T-helper 2 cell treated with Interferon-gamma antibody and Interleukin-4, amounts not matched to agents 5 μg/mL and 100 μg/mL, for 36 hours (primary cell): ENCODE results near the gene ACTA2.
"Not testable (repeated sequence)": the region's sequence is repeated elsewhere in the genome, so short reads cannot be mapped to it uniquely, and the experiment has no call there.

Experiments used
- DNase-seq: peaks from one replicate; pipeline ENCODE4 v3.0.0; 2021; ENCODE audit warnings: low spot score
- H3K27ac Mint-ChIP-seq: one replicate; pipeline ENCODE4 v1.8.0; 2021; ENCODE audit warnings: mild to moderate bottlenecking, mixed read lengths
- H3K27me3 Mint-ChIP-seq: one replicate; pipeline ENCODE4 v1.8.0; 2021; ENCODE audit warnings: low read depth, mixed read lengths
- H3K36me3 Mint-ChIP-seq: one replicate; pipeline ENCODE4 v1.8.0; 2021; ENCODE audit warnings: low read depth, mixed read lengths
- H3K4me1 Mint-ChIP-seq: one replicate; pipeline ENCODE4 v1.8.0; 2021; ENCODE audit warnings: low read depth, mixed read lengths
- H3K4me3 Mint-ChIP-seq: one replicate; pipeline ENCODE4 v1.8.0; 2022; ENCODE audit warnings: mild to moderate bottlenecking, moderate library complexity, mixed read lengths
- H3K9me3 Mint-ChIP-seq: one replicate; pipeline ENCODE4 v1.8.0; 2021; ENCODE audit warnings: mixed read lengths

Gene ACTA2

GRCh38 chr10:88932539-88933256 is 19.9 kb downstream of the ACTA2 start:
- H3K9me3 Mint-ChIP-seq = no peaks in the 10 kb centered on the region
- H3K27me3 Mint-ChIP-seq = no peaks in the 10 kb centered on the region
- peaks cover 19% of the 10 kb centered on the region for H3K4me1 Mint-ChIP-seq
- peak; percentile 35 for DNase-seq
- peak overlapping the region; percentile 0 for H3K27ac Mint-ChIP-seq
- H3K36me3 Mint-ChIP-seq = peaks cover 27% of the 10 kb centered on the region
- no peak overlapping the region for H3K4me3 Mint-ChIP-seq

GRCh38 chr10:88932029-88932428 is 20.5 kb downstream of the ACTA2 start:
- H3K27me3 Mint-ChIP-seq, H3K27ac Mint-ChIP-seq, DNase-seq, H3K4me3 Mint-ChIP-seq, H3K9me3 Mint-ChIP-seq: not testable (repeated sequence)
- Mint-ChIP-seq H3K4me1 (peaks cover 19% of the 10 kb centered on the region), H3K36me3 (peaks cover 33% of the 10 kb centered on the region)

GRCh38 chr10:88931548-88931947 is 21.0 kb downstream of the ACTA2 start:
- Mint-ChIP-seq H3K9me3 (no peaks in the 10 kb centered on the region), H3K27me3 (no peaks in the 10 kb centered on the region), H3K27ac (no peak overlapping the region), H3K4me3 (no peak overlapping the region), H3K4me1 (peaks cover 16% of the 10 kb centered on the region), H3K36me3 (peaks cover 36% of the 10 kb centered on the region)
- DNase-seq = no peak

GRCh38 chr10:88928254-88928653 is 24.3 kb downstream of the ACTA2 start:
- no peak for DNase-seq
- Mint-ChIP-seq H3K4me1 (peaks cover 6% of the 10 kb centered on the region), H3K9me3 (no peaks in the 10 kb centered on the region), H3K27ac (no peak overlapping the region), H3K4me3 (no peak overlapping the region), H3K27me3 (no peaks in the 10 kb centered on the region), H3K36me3 (peaks cover 47% of the 10 kb centered on the region)

- no peaks in the 10 kb centered on the region for H3K27me3 Mint-ChIP-seq
- H3K4me3 Mint-ChIP-seq = no peak overlapping the region
- no peak overlapping the region for H3K27ac Mint-ChIP-seq
- H3K9me3 Mint-ChIP-seq = no peaks in the 10 kb centered on the region
- H3K36me3 Mint-ChIP-seq = peaks cover 46% of the 10 kb centered on the region
- H3K4me1 Mint-ChIP-seq = peaks cover 3% of the 10 kb centered on the region
- no peak for DNase-seq
Measured at GRCh38 chr10:88927416-88927690, 25.2 kb downstream of the ACTA2 start.

- Mint-ChIP-seq H3K4me1 (peaks cover 2% of the 10 kb centered on the region), H3K4me3 (no peak overlapping the region), H3K27ac (no peak overlapping the region), H3K36me3 (peaks cover 51% of the 10 kb centered on the region), H3K27me3 (no peaks in the 10 kb centered on the region), H3K9me3 (no peaks in the 10 kb centered on the region)
- no peak for DNase-seq
Measured at GRCh38 chr10:88926566-88927415, 25.8 kb downstream of the ACTA2 start.

- DNase-seq = no peak
- Mint-ChIP-seq H3K4me1 (peaks cover 4% of the 10 kb centered on the region), H3K4me3 (no peak overlapping the region), H3K9me3 (no peaks in the 10 kb centered on the region), H3K36me3 (peaks cover 57% of the 10 kb centered on the region), H3K27ac (no peak overlapping the region), H3K27me3 (no peaks in the 10 kb centered on the region)
Measured at GRCh38 chr10:88923520-88923919, 29.1 kb downstream of the ACTA2 start.

GRCh38 chr10:88922041-88922440 is 30.5 kb downstream of the ACTA2 start:
- Mint-ChIP-seq H3K36me3 (peaks cover 58% of the 10 kb centered on the region), H3K4me1 (peaks cover 4% of the 10 kb centered on the region), H3K4me3 (no peak overlapping the region), H3K9me3 (no peaks in the 10 kb centered on the region), H3K27me3 (no peaks in the 10 kb centered on the region), H3K27ac (no peak overlapping the region)
- DNase-seq = no peak

GRCh38 chr10:88920986-88921593 is 31.5 kb downstream of the ACTA2 start:
- H3K4me3 Mint-ChIP-seq = no peak overlapping the region
- H3K27ac Mint-ChIP-seq = no peak overlapping the region
- H3K4me1 Mint-ChIP-seq = peaks cover 8% of the 10 kb centered on the region
- no peaks in the 10 kb centered on the region for H3K9me3 Mint-ChIP-seq
- no peaks in the 10 kb centered on the region for H3K27me3 Mint-ChIP-seq
- DNase-seq = no peak
- peaks cover 53% of the 10 kb centered on the region for H3K36me3 Mint-ChIP-seq

- no peaks in the 10 kb centered on the region for H3K9me3 Mint-ChIP-seq
- no peak overlapping the region for H3K27ac Mint-ChIP-seq
- H3K4me1 Mint-ChIP-seq = peaks cover 15% of the 10 kb centered on the region
- DNase-seq = no peak
- H3K36me3 Mint-ChIP-seq = peaks cover 58% of the 10 kb centered on the region
- no peak overlapping the region for H3K4me3 Mint-ChIP-seq
- no peaks in the 10 kb centered on the region for H3K27me3 Mint-ChIP-seq
Measured at GRCh38 chr10:88920198-88920597, 32.4 kb downstream of the ACTA2 start.

- Mint-ChIP-seq H3K4me3 (no peak overlapping the region), H3K36me3 (peaks cover 53% of the 10 kb centered on the region), H3K27me3 (no peaks in the 10 kb centered on the region), H3K4me1 (peaks cover 15% of the 10 kb centered on the region), H3K9me3 (no peaks in the 10 kb centered on the region), H3K27ac (no peak overlapping the region)
- no peak for DNase-seq
Measured at GRCh38 chr10:88919041-88919440, 33.5 kb downstream of the ACTA2 start.

GRCh38 chr10:88918191-88918905 is 34.2 kb downstream of the ACTA2 start:
- no peak for DNase-seq
- Mint-ChIP-seq H3K9me3 (no peaks in the 10 kb centered on the region), H3K36me3 (peaks cover 52% of the 10 kb centered on the region), H3K27me3 (no peaks in the 10 kb centered on the region), H3K4me3 (no peak overlapping the region), H3K4me1 (peaks cover 15% of the 10 kb centered on the region), H3K27ac (no peak overlapping the region)

- Mint-ChIP-seq H3K36me3 (peaks cover 52% of the 10 kb centered on the region), H3K4me1 (peaks cover 14% of the 10 kb centered on the region)
Measured at GRCh38 chr10:88916986-88917385, 35.6 kb downstream of the ACTA2 start.

GRCh38 chr10:88916231-88916630 is 36.3 kb downstream of the ACTA2 start:
- peaks cover 13% of the 10 kb centered on the region for H3K4me1 Mint-ChIP-seq
- DNase-seq = no peak
- H3K36me3 Mint-ChIP-seq = peaks cover 57% of the 10 kb centered on the region
- H3K27ac Mint-ChIP-seq = no peak overlapping the region
- no peak overlapping the region for H3K4me3 Mint-ChIP-seq
- H3K27me3 Mint-ChIP-seq = no peaks in the 10 kb centered on the region
- H3K9me3 Mint-ChIP-seq = no peaks in the 10 kb centered on the region

More at GRCh38 chr10:88916986-88917385, 35.6 kb downstream of the ACTA2 start:
- H3K4me3 Mint-ChIP-seq = no peak overlapping the region
- H3K27me3 Mint-ChIP-seq = no peaks in the 10 kb centered on the region
- DNase-seq = no peak
- H3K27ac Mint-ChIP-seq = no peak overlapping the region
- H3K9me3 Mint-ChIP-seq = no peaks in the 10 kb centered on the region
